ENCODE measurements around the gene CLIC4.

DNA sequence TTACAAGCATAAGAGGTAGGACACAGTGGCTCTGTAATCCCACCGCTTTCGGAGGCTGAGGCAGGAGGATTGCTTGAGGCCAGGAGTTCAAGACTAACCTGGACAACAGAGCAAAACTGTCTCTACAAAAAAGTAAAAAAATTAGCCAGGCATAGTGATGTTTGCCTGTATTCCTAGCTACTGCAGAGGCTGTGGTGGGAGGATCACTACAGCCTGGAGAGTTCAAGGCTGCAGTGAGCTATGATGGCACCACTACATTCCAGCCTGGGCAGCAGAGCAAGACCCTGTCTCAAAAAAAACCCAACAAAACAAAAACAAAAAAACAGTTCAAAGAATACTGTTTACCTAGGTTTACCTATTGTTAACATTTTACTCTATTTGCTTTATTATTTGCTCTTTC lies 37.4 kb downstream of the CLIC4 start:
- TF ChIP-seq POLR2AphosphoS5 (IDR thresholded peaks at IDR 0.05) (no peak), POLR2A (IDR thresholded peaks at IDR 0.05) (no peak), EP300 (IDR thresholded peaks at IDR 0.05) (no peak)
- TF ChIP-seq, protein P1, sequence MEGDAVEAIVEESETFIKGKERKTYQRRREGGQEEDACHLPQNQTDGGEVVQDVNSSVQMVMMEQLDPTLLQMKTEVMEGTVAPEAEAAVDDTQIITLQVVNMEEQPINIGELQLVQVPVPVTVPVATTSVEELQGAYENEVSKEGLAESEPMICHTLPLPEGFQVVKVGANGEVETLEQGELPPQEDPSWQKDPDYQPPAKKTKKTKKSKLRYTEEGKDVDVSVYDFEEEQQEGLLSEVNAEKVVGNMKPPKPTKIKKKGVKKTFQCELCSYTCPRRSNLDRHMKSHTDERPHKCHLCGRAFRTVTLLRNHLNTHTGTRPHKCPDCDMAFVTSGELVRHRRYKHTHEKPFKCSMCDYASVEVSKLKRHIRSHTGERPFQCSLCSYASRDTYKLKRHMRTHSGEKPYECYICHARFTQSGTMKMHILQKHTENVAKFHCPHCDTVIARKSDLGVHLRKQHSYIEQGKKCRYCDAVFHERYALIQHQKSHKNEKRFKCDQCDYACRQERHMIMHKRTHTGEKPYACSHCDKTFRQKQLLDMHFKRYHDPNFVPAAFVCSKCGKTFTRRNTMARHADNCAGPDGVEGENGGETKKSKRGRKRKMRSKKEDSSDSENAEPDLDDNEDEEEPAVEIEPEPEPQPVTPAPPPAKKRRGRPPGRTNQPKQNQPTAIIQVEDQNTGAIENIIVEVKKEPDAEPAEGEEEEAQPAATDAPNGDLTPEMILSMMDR (IDR thresholded peaks at IDR 0.05) = no peak

Measured in upper lobe of left lung (tissue), 4 donors.